Retinal pigment epithelial cell (primary cell): ENCODE data around the gene ARAP2.

ENCODE experiments used
- DNase-seq: peaks from one replicate; pipeline ENCODE4 v3.0.0-alpha.2; 2010; ENCODE audit warnings: low read depth
- H3K4me3 ChIP-seq: 2 replicates; pipeline ENCODE4 v1.5.1; 2011; ENCODE audit warnings: mild to moderate bottlenecking, low read length, control low read depth, moderate library complexity
- TF ChIP-seq, protein P1 (sequence below): conservative IDR thresholded peaks from 2 replicates; pipeline ENCODE4 v1.5.1; 2011; ENCODE audit warnings: low read depth, low read length, control low read depth, inconsistent platforms

The ARAP2 gene

GRCh38 chr4:36233567-36234266, 10.6 kb downstream of the ARAP2 start:
- no peak for DNase-seq
- no peak overlapping the region for H3K4me3 ChIP-seq
- TF ChIP-seq, protein P1, sequence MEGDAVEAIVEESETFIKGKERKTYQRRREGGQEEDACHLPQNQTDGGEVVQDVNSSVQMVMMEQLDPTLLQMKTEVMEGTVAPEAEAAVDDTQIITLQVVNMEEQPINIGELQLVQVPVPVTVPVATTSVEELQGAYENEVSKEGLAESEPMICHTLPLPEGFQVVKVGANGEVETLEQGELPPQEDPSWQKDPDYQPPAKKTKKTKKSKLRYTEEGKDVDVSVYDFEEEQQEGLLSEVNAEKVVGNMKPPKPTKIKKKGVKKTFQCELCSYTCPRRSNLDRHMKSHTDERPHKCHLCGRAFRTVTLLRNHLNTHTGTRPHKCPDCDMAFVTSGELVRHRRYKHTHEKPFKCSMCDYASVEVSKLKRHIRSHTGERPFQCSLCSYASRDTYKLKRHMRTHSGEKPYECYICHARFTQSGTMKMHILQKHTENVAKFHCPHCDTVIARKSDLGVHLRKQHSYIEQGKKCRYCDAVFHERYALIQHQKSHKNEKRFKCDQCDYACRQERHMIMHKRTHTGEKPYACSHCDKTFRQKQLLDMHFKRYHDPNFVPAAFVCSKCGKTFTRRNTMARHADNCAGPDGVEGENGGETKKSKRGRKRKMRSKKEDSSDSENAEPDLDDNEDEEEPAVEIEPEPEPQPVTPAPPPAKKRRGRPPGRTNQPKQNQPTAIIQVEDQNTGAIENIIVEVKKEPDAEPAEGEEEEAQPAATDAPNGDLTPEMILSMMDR: no peak

GRCh38 chr4:36230534-36230933, 13.8 kb downstream of the ARAP2 start:
- no peak for DNase-seq
- H3K4me3 ChIP-seq: no peak overlapping the region
- TF ChIP-seq, protein P1: no peak

- TF ChIP-seq, protein P1: no peak
- no peak for DNase-seq
- no peak overlapping the region for H3K4me3 ChIP-seq
Measured at GRCh38 chr4:36227913-36228312, 16.4 kb downstream of the ARAP2 start.

DNA sequence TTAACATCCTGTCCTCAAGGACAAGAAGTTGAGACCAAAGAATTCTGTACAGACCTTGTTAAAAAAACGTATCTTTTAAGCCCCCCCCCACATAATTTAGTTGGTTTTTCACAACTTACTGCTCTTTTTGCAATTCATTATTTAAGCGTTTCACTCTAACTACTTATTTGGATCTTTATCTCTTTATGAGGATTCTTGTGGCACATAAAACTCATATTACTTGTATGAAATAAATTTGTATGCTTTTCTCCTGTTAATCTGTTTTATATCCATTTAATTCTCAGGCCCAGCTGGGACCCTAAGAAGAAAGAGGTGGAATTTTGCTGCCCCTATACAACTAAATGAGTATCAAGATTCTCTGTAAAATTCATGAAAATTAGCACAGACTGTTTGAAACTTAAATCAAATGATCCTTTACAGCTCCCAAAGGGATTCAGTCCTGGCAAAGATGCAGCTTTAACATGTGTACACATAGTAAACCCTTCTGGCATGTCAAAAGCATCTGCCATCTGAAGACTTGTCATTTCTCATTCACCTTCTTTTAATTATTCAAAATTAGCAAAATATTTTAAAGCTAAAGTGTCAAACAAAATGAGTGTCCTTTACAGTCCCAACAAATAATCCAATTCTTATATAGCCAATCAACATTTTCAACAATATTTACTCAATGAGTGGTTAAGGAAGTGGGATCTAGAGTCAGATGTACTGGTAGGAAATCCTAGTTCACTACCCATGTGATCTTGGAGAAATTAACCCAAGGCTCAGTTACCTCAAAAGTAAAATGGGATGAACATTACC, 17.7 kb downstream of the ARAP2 start:
- no peak overlapping the region for H3K4me3 ChIP-seq
- DNase-seq: no peak
- TF ChIP-seq, protein P1: no peak

DNA sequence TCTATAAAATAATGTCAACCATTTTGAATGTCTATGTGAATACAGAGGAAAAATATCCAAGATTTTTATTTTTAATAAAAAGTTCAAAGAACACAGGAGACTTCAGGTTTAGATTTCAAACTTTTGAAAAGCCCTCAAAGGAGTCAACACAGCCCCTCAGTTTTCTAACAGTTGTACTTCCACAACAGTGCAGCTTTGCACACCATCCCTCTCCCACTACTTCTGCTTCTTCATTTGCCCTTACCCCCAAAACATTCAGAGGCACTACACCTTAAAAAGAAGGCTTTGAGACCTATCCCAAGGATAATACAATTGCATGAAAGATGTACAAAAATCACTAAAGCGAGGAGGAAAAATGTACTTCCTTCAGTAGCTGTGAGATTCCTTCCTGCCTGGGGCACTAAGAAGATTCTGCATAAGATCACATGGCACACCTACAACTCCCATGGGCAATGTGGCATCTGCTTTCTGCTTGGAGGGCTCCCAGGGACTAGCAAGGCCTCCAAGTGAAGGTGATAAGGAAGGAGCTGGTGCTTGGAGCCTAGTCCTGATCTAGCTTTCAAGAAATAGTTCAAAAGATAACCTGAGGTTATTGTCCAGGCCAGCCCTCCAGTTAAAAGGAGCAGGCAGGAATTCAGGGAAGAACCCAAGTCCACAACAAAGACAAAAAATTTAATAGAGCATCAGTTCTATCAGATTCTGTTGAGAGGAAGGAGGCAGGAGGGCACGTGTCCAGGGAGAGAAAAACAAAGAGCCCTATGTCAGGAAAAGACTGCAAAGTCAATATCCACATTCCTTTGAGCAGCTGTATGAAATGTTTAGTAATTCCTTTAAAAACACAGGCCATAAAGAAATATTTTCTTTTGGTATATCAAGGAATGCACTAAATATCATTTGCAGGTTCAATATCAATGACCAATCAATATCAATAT, 19.1 kb downstream of the ARAP2 start:
- no peak overlapping the region for H3K4me3 ChIP-seq
- DNase-seq: no peak
- TF ChIP-seq, protein P1: no peak

- no peak overlapping the region for H3K4me3 ChIP-seq
- no peak for DNase-seq
- TF ChIP-seq, protein P1: no peak
Measured at GRCh38 chr4:36222702-36223101, 21.6 kb downstream of the ARAP2 start.
